Activated CD4-positive, alpha-beta T cell treated with anti-CD3 and anti-CD28 coated beads for 4 hours (primary cell): ENCODE results near the gene SLC12A8.
A peak's percentile ranks its signal among the peaks of the same experiment; 100 is the strongest.

Experiments
- DNase-seq, 2 donors: peaks; one replicate each; pipeline ENCODE4 v3.0.0-alpha.2; 2020

The SLC12A8 gene

GRCh38 chr3:125151442-125151817 is 61.1 kb downstream of the SLC12A8 start:
- DNase-seq, result no peak

GRCh38 chr3:125150525-125151441 is 61.8 kb downstream of the SLC12A8 start:
- peak; percentile 27 to 66 for DNase-seq

DNA sequence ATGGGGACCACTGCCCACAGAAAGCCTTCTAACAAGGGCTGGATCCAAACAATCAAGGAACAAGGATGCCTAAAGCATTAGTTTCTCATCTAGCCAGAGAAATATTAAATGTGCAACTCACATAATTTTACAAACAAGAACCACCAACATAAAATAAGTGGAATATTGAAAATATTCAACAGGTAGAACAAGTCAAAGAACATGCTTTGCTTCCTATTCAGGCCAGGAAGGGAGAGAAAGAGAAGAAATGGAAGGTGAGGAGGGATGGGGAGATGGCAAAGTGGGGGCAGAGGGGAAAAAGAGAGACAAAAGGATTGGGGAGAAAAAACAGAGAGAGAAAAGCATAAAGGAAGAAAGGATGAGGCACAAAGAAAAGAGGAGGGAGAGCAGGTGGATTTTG is 63.1 kb downstream of the SLC12A8 start:
- DNase-seq, result no peak

- no peak for DNase-seq
These were observed 63.7 kb downstream of the SLC12A8 start for GRCh38 chr3:125148836-125149235.

GRCh38 chr3:125148016-125148812 is 64.3 kb downstream of the SLC12A8 start:
- DNase-seq, result no peak

- DNase-seq, result no peak
These were observed 65.1 kb downstream of the SLC12A8 start for GRCh38 chr3:125147491-125147820.

GRCh38 chr3:125146626-125147490 is 65.7 kb downstream of the SLC12A8 start:
- no peak for DNase-seq

DNA sequence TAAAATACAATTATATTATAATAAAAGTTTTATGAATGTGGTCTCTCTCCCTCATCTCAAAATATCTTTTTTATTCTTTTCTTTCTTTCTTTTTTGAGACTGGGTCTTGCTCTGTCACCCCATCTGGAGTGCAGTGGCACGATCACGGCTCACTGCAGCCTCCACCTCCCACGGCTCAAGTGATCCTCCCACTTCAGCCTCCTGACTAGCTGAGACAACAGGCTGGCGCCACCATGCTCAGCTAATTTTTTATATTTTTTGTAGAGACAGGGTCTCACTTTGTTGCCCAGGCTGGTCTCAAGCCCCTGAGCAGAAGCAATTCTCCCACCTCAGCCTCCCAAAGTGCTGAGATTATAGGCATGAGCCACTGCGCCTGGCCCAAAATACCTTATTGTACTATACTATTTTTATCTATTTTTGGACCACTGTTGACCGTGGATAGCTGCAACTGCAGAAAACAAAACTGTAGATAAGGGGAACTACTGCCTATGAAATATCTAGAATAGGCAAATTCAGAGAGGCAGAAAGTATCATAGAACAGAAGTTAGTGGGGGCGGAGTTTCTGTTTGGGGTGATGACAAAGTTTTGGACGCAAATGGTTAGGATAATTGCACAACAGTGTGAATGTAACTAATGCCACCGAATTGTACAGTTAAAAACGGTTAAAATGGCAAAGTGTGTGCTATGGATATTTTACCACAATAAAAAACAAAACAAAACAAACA is 66.6 kb downstream of the SLC12A8 start:
- DNase-seq, result no peak

GRCh38 chr3:125144653-125145314 is 67.8 kb downstream of the SLC12A8 start:
- DNase-seq, result no peak

- no peak for DNase-seq
These were observed 68.4 kb downstream of the SLC12A8 start for GRCh38 chr3:125143982-125144652.

DNA sequence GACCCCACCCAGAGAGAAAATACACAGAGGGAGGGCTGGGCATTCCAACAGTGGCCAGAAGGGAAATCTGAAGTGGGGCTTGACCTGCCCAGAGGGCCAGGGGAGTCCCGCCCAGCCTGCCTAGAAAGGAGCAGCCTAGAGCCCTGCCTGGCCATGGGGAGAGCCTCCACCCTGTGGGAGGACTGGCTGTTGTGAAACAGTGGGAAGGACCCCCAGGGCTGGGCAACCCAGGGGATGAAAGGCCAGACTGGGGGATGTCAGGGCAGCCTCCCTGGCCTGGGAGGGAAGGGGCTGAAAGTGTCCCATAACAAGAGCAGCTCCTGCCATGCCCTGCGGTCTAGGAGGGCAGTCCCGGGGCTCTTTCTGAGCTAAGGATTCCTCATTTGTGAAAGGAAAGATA is 69.0 kb downstream of the SLC12A8 start:
- DNase-seq, result no peak

- DNase-seq, result no peak
These were observed 69.6 kb downstream of the SLC12A8 start for GRCh38 chr3:125142940-125143339.

DNA sequence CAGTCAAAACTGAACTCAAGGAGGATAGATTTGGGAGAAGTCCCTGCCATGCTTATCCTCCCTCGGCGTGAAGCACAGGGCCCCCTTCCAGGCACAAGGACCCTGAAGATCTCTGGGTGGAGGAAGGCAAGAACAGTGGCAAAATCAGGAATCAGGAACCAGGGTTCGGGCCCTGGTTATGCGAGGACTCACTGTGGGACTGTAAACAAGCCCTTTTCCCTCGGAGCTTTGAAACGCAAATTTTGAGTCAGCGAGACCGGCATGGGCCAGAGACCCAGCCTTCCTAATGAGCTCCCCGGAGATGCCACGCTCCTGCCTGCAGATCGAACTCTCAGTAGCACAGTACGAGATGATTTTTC is 70.1 kb downstream of the SLC12A8 start:
- no peak for DNase-seq

DNA sequence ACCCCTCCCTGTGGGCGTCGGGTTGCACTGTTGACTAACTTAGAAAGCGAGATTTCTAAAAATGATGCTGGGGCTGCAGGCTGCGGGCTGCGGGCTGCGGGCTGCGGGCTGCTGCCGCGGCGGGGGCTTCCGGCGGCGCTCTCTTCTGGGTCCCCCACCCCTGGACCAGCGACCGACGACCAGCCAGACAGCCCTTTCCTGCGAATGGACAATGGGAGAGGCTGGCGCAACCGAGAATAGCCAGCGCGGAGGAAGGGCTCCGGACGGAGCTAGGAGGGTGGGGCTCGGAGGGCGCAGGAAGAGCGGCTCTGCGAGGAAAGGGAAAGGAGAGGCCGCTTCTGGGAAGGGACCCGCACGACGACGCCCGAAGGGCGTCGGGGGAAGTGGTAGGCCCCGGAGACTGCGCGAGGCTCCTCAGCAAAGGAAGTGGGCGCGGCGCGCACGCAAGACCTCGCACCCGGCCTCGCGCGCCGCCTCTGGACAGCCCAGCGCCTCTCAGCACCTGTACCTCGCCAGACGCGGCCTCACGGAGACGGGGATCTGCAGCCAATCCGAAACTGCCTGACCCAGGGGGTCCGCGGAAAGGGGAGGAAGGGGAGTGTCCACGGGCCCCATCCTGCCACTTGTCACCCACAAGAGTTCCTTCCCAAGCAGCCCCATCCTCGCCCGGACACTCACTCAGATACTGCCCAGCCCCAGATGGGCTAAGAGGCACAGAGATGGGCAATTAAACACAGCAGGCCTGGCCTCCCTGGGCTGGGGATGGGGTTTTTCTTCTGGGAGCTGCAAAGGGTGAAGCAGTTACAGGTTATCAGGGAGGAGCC is 70.7 kb downstream of the SLC12A8 start:
- peak; percentile 57 to 64 for DNase-seq

GRCh38 chr3:125140818-125141595 is 71.5 kb downstream of the SLC12A8 start:
- no peak for DNase-seq

- no peak for DNase-seq
These were observed 72.3 kb downstream of the SLC12A8 start for GRCh38 chr3:125140011-125140817.

DNA sequence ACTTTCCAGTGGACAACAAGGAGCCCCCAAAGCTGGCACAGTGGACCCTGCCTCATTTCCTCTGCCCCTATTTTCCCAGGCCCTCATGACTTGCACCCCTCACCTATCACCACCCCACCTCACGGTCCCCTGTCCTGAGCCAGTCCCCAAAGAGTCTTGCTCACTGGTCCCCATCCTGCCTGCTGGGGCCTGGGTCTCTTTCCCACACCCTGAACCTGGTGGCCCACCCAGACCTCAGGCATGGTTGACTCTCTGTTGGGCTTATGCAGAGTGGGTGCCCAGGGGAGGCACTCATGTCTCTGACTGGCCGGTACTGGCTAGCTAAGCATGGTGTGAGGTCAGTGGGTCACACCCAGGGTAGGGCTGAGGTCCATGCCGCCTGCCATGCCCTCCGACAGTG is 73.2 kb downstream of the SLC12A8 start:
- DNase-seq, result no peak

DNA sequence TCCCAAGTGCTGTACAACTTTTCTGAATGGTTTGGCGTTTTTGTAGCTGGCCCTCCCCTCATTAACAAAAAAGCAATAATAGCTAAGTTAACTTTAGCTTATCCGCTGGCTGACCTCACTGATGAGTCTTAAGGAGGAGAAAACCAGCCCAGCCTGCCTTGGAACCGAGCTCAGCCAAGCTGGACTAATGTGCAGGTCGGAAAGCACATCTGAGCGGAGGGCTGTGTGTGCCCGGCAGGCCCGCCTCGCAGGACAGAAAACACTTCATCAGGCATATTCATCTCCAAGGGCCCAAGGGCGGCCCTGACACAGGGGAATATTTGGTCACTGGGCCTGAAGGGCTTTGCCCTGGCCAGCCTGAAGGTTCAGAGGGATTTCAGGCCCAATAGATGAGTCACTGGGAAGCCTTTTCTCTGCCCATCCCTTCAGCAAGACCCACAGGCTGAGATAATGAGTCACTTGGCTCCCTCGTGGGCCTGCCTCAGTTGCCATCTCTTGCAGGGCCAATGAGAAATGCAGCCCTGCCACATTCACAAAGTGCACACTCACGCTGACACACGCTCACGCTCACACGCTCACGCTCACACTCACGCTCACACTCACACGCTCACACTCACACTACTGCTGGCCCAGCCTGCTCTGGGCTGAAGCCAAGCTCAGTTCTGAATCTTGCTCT is 75.1 kb downstream of the SLC12A8 start:
- no peak for DNase-seq
